Sigmoid colon (tissue), 4 donors: ENCODE results near the gene BBIP1.

Experiments
- POLR2A ChIP-seq, 2 donors: fragments of 450-650 bp; IDR thresholded peaks; one replicate each; pipeline ENCODE4 v1.6.1; 2016; ENCODE audit warnings: antibody characterized with exemption in 2 of 2, mild to moderate bottlenecking in 2 of 2, moderate library complexity in 2 of 2
- POLR2AphosphoS5 ChIP-seq, 4 donors: sonication (generic); formaldehyde crosslinking; IDR thresholded peaks; one replicate each; pipeline ENCODE4 v1.6.1; 2017; ENCODE audit warnings: antibody characterized with exemption in 4 of 4
- TF ChIP-seq, protein P1 (sequence below), 4 experiments: fragments of 450-650 bp in 3 of 4; fragments of 200-600 bp in 1 of 4; IDR thresholded peaks; one replicate each; pipeline ENCODE4 v1.5.1; 2016 to 2019; ENCODE audit warnings: antibody characterized with exemption in 4 of 4, mild to moderate bottlenecking in 3 of 4, moderate library complexity in 2 of 4

DNA sequence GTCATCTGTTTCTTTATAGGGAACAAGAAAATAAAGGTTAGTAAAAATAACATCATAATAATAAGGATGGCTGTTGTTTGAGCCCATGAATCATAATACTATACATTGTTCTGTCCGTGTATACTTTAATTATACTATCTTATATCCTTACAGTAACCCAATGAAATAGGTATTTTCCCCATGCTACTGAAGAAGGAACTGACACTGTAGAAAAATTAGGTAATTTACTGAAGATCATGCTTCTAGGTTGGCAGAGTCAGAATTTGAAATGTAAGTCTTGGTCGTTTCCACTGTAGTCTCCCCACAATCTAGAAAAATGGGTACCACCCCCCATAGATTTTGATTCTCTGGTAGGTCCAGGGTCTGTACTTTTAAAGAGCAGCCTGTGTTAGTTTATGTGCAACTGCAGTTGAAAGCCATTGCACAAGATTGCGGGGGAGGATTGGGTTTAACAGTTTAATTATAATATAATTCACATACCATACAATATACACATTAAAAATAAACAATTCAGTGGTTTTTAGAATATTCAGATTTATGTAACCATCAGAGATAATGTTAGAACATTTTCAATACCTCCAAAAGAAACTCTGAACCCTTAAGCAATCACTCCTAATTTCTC lies 48.1 kb upstream of the BBIP1 start:
- TF ChIP-seq, protein P1, sequence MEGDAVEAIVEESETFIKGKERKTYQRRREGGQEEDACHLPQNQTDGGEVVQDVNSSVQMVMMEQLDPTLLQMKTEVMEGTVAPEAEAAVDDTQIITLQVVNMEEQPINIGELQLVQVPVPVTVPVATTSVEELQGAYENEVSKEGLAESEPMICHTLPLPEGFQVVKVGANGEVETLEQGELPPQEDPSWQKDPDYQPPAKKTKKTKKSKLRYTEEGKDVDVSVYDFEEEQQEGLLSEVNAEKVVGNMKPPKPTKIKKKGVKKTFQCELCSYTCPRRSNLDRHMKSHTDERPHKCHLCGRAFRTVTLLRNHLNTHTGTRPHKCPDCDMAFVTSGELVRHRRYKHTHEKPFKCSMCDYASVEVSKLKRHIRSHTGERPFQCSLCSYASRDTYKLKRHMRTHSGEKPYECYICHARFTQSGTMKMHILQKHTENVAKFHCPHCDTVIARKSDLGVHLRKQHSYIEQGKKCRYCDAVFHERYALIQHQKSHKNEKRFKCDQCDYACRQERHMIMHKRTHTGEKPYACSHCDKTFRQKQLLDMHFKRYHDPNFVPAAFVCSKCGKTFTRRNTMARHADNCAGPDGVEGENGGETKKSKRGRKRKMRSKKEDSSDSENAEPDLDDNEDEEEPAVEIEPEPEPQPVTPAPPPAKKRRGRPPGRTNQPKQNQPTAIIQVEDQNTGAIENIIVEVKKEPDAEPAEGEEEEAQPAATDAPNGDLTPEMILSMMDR (IDR thresholded peaks at IDR 0.05): no peak
- TF ChIP-seq POLR2A (IDR thresholded peaks at IDR 0.05): no peak
- TF ChIP-seq POLR2AphosphoS5 (IDR thresholded peaks at IDR 0.05): no peak
